HG03378 (cell line): ENCODE results near the gene DENND1A.

Experiments used
- ATAC-seq: cut with Tn5 transposase; IDR thresholded peaks from one replicate; pipeline ENCODE4 v1.9.1; 2021; ENCODE audit warnings: mild to moderate bottlenecking, moderate library complexity; ENCODE audit not compliant: unreplicated experiment

Gene DENND1A

GRCh38 chr9:123422635-123423310 is 507.2 kb downstream of the DENND1A start:
- no peak for ATAC-seq

GRCh38 chr9:123421801-123422455 is 508.0 kb downstream of the DENND1A start:
- ATAC-seq = no peak

- no peak for ATAC-seq
Observed at GRCh38 chr9:123421186-123421585, 508.7 kb downstream of the DENND1A start.

- no peak for ATAC-seq
Observed at GRCh38 chr9:123420592-123421111, 509.3 kb downstream of the DENND1A start.

- no peak for ATAC-seq
Observed at GRCh38 chr9:123419721-123420591, 510.0 kb downstream of the DENND1A start.

GRCh38 chr9:123419091-123419490 is 510.8 kb downstream of the DENND1A start:
- no peak for ATAC-seq

GRCh38 chr9:123418506-123418905 is 511.4 kb downstream of the DENND1A start:
- no peak for ATAC-seq

GRCh38 chr9:123418052-123418430 is 511.9 kb downstream of the DENND1A start:
- no peak for ATAC-seq

- ATAC-seq = no peak
Observed at GRCh38 chr9:123417289-123418051, 512.5 kb downstream of the DENND1A start.

GRCh38 chr9:123416176-123416575 is 513.8 kb downstream of the DENND1A start:
- no peak for ATAC-seq

- no peak for ATAC-seq
Observed at GRCh38 chr9:123414936-123415930, 514.7 kb downstream of the DENND1A start.

GRCh38 chr9:123414204-123414603 is 515.7 kb downstream of the DENND1A start:
- ATAC-seq = no peak

GRCh38 chr9:123412171-123412820 is 517.6 kb downstream of the DENND1A start:
- no peak for ATAC-seq

GRCh38 chr9:123411636-123412035 is 518.3 kb downstream of the DENND1A start:
- no peak for ATAC-seq

GRCh38 chr9:123411191-123411590 is 518.7 kb downstream of the DENND1A start:
- ATAC-seq = no peak

GRCh38 chr9:123410281-123410910 is 519.5 kb downstream of the DENND1A start:
- ATAC-seq = no peak

GRCh38 chr9:123408313-123409262 is 521.3 kb downstream of the DENND1A start:
- no peak for ATAC-seq
